Measurements from ENCODE around the gene ESPN. TPM values are rescaled to one million over a fixed set of nuclear protein-coding genes. Genes with fewer than 3 reads are reported as not detected.
"Not testable (repeated sequence)": the region's sequence is repeated elsewhere in the genome, so short reads cannot be mapped to it uniquely, and the experiment has no call there.

The ESPN gene
- total RNA-seq, 2 donors from 2014 or later, result 74.3 to 98.0 TPM

- DNase-seq, result no peak
- H3K36me3 ChIP-seq, result no peaks in the 10 kb centered on the region
- intact Hi-C loops (cut with DNase I), result no loop called here
- H3K9ac ChIP-seq (ENCODE audit: low read depth in 2 of 2, low read length in 2 of 2), result peak overlapping the region in 1 of 2 donors; percentile 56
- no peak overlapping the region for H3K27ac ChIP-seq
- peaks cover 9% of the 10 kb centered on the region for H3K4me1 ChIP-seq
- TF ChIP-seq CTCF (IDR thresholded peaks at IDR 0.05), result no peak
- no peak overlapping the region for H3K4me3 ChIP-seq
- H3K9me3 ChIP-seq, result no peaks in the 10 kb centered on the region
- H3K27me3 ChIP-seq, result peaks cover 20% of the 10 kb centered on the region
Measured at GRCh38 chr1:6446665-6447015, 22.1 kb downstream of the ESPN start.

GRCh38 chr1:6447016-6447817 is 22.6 kb downstream of the ESPN start:
- Histone ChIP-seq H3K9me3 (no peaks in the 10 kb centered on the region), H3K9ac (ENCODE audit: low read depth in 2 of 2, low read length in 2 of 2) (peak overlapping the region; percentile 34 to 56), H3K36me3 (no peaks in the 10 kb centered on the region), H3K4me1 (peaks cover 9% of the 10 kb centered on the region), H3K4me3 (peak overlapping the region; percentile 35), H3K27ac (no peak overlapping the region), H3K27me3 (peaks cover 20% of the 10 kb centered on the region)
- intact Hi-C loops (cut with DNase I), result no loop called here
- TF ChIP-seq CTCF (IDR thresholded peaks at IDR 0.05), result no peak
- DNase-seq, result no peak

- Histone ChIP-seq H3K36me3 (no peaks in the 10 kb centered on the region), H3K27ac (peak overlapping the region; percentile 32), H3K4me1 (peaks cover 9% of the 10 kb centered on the region), H3K9me3 (no peaks in the 10 kb centered on the region), H3K9ac (ENCODE audit: low read depth in 2 of 2, low read length in 2 of 2) (peak overlapping the region; percentile 34 to 69), H3K27me3 (peaks cover 20% of the 10 kb centered on the region), H3K4me3 (peak overlapping the region; percentile 35)
- peak; percentile 71 for DNase-seq
- intact Hi-C loops (cut with DNase I), result no loop called here
- TF ChIP-seq CTCF (IDR thresholded peaks at IDR 0.05), result no peak
Measured at GRCh38 chr1:6447818-6448748, 23.5 kb downstream of the ESPN start.

GRCh38 chr1:6448749-6449631 is 24.4 kb downstream of the ESPN start:
- intact Hi-C loops (cut with DNase I), result no loop called here
- H3K9ac ChIP-seq (ENCODE audit: low read depth in 2 of 2, low read length in 2 of 2), result peak overlapping the region; percentile 55 to 69
- DNase-seq, result no peak
- H3K9me3 ChIP-seq, result no peaks in the 10 kb centered on the region
- H3K36me3 ChIP-seq, result no peaks in the 10 kb centered on the region
- peak overlapping the region; percentile 35 for H3K4me3 ChIP-seq
- peaks cover 20% of the 10 kb centered on the region for H3K27me3 ChIP-seq
- peaks cover 9% of the 10 kb centered on the region for H3K4me1 ChIP-seq
- TF ChIP-seq CTCF (IDR thresholded peaks at IDR 0.05), result no peak
- peak overlapping the region; percentile 32 for H3K27ac ChIP-seq

- no peak for TF ChIP-seq CTCF (IDR thresholded peaks at IDR 0.05)
- Histone ChIP-seq H3K36me3 (no peaks in the 10 kb centered on the region), H3K27ac (peak overlapping the region; percentile 70), H3K9ac (ENCODE audit: low read depth in 2 of 2, low read length in 2 of 2) (peak overlapping the region in 1 of 2 donors; percentile 55), H3K4me1 (peaks cover 9% of the 10 kb centered on the region), H3K27me3 (peaks cover 25% of the 10 kb centered on the region), H3K4me3 (no peak overlapping the region), H3K9me3 (no peaks in the 10 kb centered on the region)
- intact Hi-C loops (cut with DNase I), result no loop called here
- DNase-seq, result no peak
Measured at GRCh38 chr1:6450005-6450450, 25.5 kb downstream of the ESPN start.

- Histone ChIP-seq H3K27me3 (peaks cover 25% of the 10 kb centered on the region), H3K27ac (peak overlapping the region; percentile 70)
- H3K4me1 ChIP-seq; H3K9ac ChIP-seq (ENCODE audit: low read depth in 2 of 2, low read length in 2 of 2); H3K36me3 ChIP-seq; DNase-seq; H3K9me3 ChIP-seq; H3K4me3 ChIP-seq; intact Hi-C loops (cut with DNase I): not testable (repeated sequence)
Measured at GRCh38 chr1:6450486-6450885, 25.9 kb downstream of the ESPN start.

Measured in colonic mucosa (tissue), 4 donors.